A549 (cell line): ENCODE measurements around the gene MIER1.

ENCODE experiments used
- BHLHE40 ChIP-seq: IDR thresholded peaks from 2 replicates; pipeline ENCODE4 v1.6.1; 2012; ENCODE audit warnings: low read depth, low read length, inconsistent platforms
- CEBPB ChIP-seq, 2 experiments: fragments of >200 bp in 1 of 2; sonication (Bioruptor Twin) in 1 of 2; formaldehyde crosslinking in 1 of 2; IDR thresholded peaks; 2 replicates each; pipeline ENCODE4 v1.6.1; 2012 to 2016
- E2F6 ChIP-seq: IDR thresholded peaks from 2 replicates; pipeline ENCODE4 v1.6.1; 2012; ENCODE audit warnings: low read depth, borderline replicate concordance
- ELK1 ChIP-seq: fragments of 150-350 bp; IDR thresholded peaks from 2 replicates; pipeline ENCODE4 v1.6.1; 2014; ENCODE audit warnings: low read depth, mild to moderate bottlenecking, low read length
- GATA3 ChIP-seq: IDR thresholded peaks from 2 replicates; pipeline ENCODE4 v1.6.1; 2012; ENCODE audit warnings: borderline replicate concordance
- HES2 ChIP-seq: fragments of >200 bp; sonication (Bioruptor Twin); formaldehyde crosslinking; IDR thresholded peaks from 2 replicates; pipeline ENCODE4 v1.6.1; 2016
- MAZ ChIP-seq: fragments of 150-350 bp; IDR thresholded peaks from 2 replicates; pipeline ENCODE4 v1.6.1; 2014; ENCODE audit warnings: antibody characterized with exemption, low read depth, low read length, borderline replicate concordance
- REST ChIP-seq: fragments of 200-600 bp; sonication (generic); IDR thresholded peaks from 2 replicates; pipeline ENCODE4 v1.6.1; 2016; ENCODE audit warnings: antibody characterized with exemption, mild to moderate bottlenecking, moderate library complexity
- SREBF2 ChIP-seq: fragments of 450-650 bp; IDR thresholded peaks from 2 replicates; pipeline ENCODE4 v1.6.1; 2014; ENCODE audit warnings: mild to moderate bottlenecking, moderate library complexity
- TF ChIP-seq, protein P1 (sequence below): fragments of >200 bp; sonication (Bioruptor Twin); formaldehyde crosslinking; IDR thresholded peaks from 3 replicates; pipeline ENCODE4 v1.5.1; 2016
- TF ChIP-seq, protein P2 (sequence below): IDR thresholded peaks from 2 replicates; pipeline ENCODE4 v1.6.1; 2012

GRCh38 chr1:67029472-67029871, 104.7 kb downstream of the MIER1 start:
- TF ChIP-seq, protein P1, sequence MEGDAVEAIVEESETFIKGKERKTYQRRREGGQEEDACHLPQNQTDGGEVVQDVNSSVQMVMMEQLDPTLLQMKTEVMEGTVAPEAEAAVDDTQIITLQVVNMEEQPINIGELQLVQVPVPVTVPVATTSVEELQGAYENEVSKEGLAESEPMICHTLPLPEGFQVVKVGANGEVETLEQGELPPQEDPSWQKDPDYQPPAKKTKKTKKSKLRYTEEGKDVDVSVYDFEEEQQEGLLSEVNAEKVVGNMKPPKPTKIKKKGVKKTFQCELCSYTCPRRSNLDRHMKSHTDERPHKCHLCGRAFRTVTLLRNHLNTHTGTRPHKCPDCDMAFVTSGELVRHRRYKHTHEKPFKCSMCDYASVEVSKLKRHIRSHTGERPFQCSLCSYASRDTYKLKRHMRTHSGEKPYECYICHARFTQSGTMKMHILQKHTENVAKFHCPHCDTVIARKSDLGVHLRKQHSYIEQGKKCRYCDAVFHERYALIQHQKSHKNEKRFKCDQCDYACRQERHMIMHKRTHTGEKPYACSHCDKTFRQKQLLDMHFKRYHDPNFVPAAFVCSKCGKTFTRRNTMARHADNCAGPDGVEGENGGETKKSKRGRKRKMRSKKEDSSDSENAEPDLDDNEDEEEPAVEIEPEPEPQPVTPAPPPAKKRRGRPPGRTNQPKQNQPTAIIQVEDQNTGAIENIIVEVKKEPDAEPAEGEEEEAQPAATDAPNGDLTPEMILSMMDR = no peak
- TF ChIP-seq ELK1 = no peak
- TF ChIP-seq GATA3 = no peak
- no peak for TF ChIP-seq REST
- TF ChIP-seq E2F6 = no peak
- TF ChIP-seq, protein P2, sequence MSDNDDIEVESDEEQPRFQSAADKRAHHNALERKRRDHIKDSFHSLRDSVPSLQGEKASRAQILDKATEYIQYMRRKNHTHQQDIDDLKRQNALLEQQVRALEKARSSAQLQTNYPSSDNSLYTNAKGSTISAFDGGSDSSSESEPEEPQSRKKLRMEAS = no peak
- no peak for TF ChIP-seq MAZ
- TF ChIP-seq SREBF2 = no peak
- no peak for TF ChIP-seq BHLHE40
- no peak for TF ChIP-seq HES2
- TF ChIP-seq CEBPB (IDR thresholded peaks at IDR 0.05) = no peak
